Fibroblast of pulmonary artery (primary cell): ENCODE results near the gene LIMS1.

Experiments used
- DNase-seq: peaks from one replicate; pipeline ENCODE4 v3.0.0-alpha.2; 2010; ENCODE audit warnings: low read depth
- H3K4me3 ChIP-seq: replicated peaks from 2 replicates; pipeline ENCODE4 v1.5.1; 2011; ENCODE audit warnings: low read depth, mild to moderate bottlenecking, control low read depth, low read length, moderate library complexity
- CTCF ChIP-seq: IDR thresholded peaks from 2 replicates; pipeline ENCODE4 v1.5.1; 2011; ENCODE audit warnings: mild to moderate bottlenecking, control low read depth, low read length, inconsistent platforms; ENCODE audit errors: missing control alignments

LIMS1 gene

GRCh38 chr2:108615480-108616090 lies 81.3 kb downstream of the LIMS1 start:
- no peak for DNase-seq
- no peak for TF ChIP-seq CTCF
- H3K4me3 ChIP-seq: no peak overlapping the region

GRCh38 chr2:108616318-108616717 lies 82.0 kb downstream of the LIMS1 start:
- TF ChIP-seq CTCF: no peak
- H3K4me3 ChIP-seq: no peak overlapping the region
- DNase-seq: no peak

GRCh38 chr2:108616751-108617161 lies 82.5 kb downstream of the LIMS1 start:
- DNase-seq: no peak
- TF ChIP-seq CTCF: no peak
- no peak overlapping the region for H3K4me3 ChIP-seq

- DNase-seq: no peak
- no peak overlapping the region for H3K4me3 ChIP-seq
- TF ChIP-seq CTCF: no peak
These were observed 83.3 kb downstream of the LIMS1 start for GRCh38 chr2:108617617-108618016.

GRCh38 chr2:108619925-108620620 lies 85.8 kb downstream of the LIMS1 start:
- no peak for DNase-seq
- H3K4me3 ChIP-seq: no peak overlapping the region
- no peak for TF ChIP-seq CTCF

GRCh38 chr2:108620656-108621055 lies 86.4 kb downstream of the LIMS1 start:
- no peak for TF ChIP-seq CTCF
- no peak for DNase-seq
- no peak overlapping the region for H3K4me3 ChIP-seq

- H3K4me3 ChIP-seq: no peak overlapping the region
- TF ChIP-seq CTCF: no peak
- DNase-seq: no peak
These were observed 86.9 kb downstream of the LIMS1 start for GRCh38 chr2:108621087-108621559.
